IPS-18c (cell line): ENCODE measurements around the gene ARHGAP20.
"Not testable (repeated sequence)": the region's sequence is repeated elsewhere in the genome, so short reads cannot be mapped to it uniquely, and the experiment has no call there.

Experiments
- H3K4me3 ChIP-seq: 2 replicates; pipeline ENCODE4 v1.7.0; 2013; ENCODE audit warnings: low read depth, mild to moderate bottlenecking, low read length, moderate library complexity; ENCODE audit not compliant: insufficient read depth
- H3K9me3 ChIP-seq: one replicate; pipeline ENCODE4 v1.6.1; 2013; ENCODE audit warnings: mild to moderate bottlenecking, low read length, moderate library complexity; ENCODE audit not compliant: control insufficient read depth, insufficient read depth

ARHGAP20 gene

DNA sequence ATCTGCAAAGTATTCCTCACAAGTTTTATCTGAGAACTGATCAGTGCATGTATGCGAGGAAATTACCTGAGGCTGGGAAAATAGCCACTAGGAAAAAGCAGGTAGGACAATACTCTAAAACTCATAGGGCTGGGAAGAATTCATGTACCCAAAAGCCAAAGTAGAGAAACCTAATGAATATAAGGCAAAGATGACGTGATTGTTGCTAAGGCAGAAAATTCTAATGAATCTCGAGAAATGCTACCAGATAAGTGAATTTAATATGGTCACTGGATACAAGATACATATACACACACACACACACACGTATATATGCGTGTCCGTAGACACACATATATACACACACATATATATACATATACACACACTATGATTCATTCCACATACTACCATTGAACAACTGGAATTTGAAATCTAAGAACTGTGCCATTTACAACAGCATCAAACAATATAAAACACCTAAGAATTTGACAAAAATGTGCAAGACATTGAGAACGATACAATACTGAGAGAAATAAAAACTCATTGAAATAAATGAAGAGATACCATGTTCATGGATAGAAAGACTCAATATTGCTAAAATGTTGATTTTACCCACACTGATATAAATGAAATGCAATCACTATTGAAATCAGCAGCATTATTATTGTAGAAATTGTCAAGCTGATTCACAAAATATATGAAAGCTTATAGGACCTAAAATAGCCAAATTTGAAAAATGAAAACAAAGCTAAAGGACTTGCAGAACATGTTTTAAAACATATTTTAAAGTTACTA lies 46.4 kb downstream of the ARHGAP20 start:
- H3K4me3 ChIP-seq = no peak overlapping the region

DNA sequence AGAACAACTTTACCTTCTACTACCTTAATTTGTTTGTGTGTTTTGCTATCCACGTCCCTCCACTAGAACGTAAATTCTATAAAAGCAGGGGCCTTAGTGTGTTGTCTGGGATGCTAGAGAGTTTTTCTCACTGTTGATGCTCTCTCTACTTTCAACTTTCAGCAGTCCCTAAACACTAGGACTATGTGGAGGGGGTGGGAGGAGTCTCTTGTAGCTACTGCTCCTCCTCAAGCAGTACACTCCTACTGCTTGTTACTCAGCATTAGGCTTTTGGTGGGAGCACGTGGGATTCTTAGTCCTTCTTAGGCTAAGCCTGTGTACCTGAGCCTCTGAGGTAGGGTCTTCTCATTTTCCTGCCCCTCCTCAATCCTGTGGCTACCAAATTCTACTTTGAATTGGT lies 56.3 kb downstream of the ARHGAP20 start:
- Histone ChIP-seq H3K9me3 (no peaks in the 10 kb centered on the region), H3K4me3 (no peak overlapping the region)

More for the DNA sequence above, 46.4 kb downstream of the ARHGAP20 start:
- H3K9me3 ChIP-seq = no peaks in the 10 kb centered on the region

DNA sequence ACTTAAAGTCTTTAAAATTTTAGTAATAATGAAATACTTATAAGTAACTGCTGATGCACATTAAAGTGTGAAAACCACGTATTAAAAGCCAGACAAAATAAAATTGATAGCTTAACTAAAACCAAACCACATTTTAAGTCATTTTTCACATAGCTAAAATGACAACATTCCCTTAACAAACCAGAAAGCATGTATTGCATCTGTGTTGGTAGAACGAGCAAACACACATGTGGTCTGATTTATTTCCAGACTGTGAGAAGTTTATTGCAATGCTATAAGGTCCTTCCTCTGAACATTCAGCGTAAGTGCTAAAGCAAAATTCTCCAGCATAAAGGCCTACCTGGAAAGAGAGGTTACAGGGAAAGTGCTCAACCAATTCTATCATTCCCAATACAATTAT lies 57.8 kb downstream of the ARHGAP20 start:
- no peaks in the 10 kb centered on the region for H3K9me3 ChIP-seq
- no peak overlapping the region for H3K4me3 ChIP-seq

DNA sequence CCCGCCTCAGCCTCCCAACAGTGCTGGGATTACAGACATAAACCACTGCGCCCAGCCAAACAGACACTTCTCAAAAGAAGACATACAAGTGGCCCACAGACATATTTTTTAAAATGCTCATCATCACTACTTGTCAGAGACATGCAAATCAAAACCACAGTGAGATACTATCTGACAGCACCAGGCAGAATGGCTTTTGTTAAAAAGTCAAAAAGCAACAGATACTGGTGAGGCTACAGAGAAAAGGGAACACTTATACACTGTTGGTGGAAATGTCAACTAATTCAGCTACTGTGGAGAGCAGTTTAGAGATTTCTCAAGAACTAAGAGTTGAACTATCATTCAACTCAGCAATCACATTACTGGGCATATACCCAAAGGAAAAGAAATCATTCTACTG lies 67.0 kb downstream of the ARHGAP20 start:
- H3K4me3 ChIP-seq = no peak overlapping the region
- H3K9me3 ChIP-seq = no peaks in the 10 kb centered on the region

DNA sequence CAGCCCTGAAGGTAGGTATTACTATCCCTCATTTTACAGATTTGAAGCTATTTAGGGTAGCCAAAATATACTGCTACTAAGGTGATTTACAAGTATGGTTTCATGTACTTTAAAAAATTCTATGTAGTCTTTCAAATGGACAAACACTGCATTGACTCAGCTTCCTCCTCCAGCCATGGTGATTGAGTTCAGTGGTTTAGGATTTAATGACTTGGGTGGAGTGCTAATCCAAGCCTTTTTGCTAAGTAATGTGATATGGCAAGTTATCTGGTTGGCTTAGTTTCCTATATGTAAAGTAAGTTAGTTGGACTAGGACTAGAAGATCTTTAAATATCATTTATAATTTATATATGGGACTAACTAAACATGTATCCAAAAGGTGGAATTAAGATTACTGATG lies 77.9 kb downstream of the ARHGAP20 start:
- Histone ChIP-seq H3K9me3 (no peaks in the 10 kb centered on the region), H3K4me3 (no peak overlapping the region)

DNA sequence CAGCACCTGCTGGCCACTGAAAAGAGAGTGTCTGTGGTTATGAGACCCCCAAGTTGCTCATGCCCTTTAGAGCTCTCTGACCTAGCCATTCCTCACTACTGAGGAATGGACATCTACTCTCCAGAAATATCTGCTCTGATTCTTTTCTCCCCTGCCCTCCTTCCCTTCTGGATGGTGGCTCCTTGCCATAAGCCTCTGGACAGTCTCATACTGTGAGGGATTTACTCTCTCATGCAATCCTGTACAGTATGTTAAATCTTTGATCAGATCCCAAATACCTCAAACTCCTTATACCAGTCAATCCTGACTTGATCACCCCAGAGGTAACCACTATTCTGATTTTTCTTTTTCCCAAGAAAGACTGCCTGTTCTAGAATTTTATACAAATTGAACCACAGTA lies 80.7 kb downstream of the ARHGAP20 start:
- H3K4me3 ChIP-seq = no peak overlapping the region

DNA sequence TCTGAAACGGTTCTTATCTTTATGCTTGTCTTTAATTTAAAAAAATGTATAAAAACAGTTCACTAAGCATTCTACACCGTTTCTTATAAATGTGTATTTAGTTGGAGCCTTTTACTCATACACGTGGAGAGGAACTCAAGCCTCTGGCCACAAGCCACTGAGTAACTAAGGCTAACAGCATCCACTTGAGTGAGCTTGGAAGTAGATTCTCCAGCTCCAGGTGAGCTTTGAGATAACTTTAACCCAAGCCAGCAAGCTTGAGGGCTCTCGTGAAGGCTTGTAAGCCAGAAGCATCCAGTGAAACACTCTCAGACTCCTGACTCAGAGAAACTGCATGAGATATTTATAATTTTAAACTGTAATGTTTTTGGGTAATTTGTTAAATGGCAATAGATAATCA lies 82.6 kb downstream of the ARHGAP20 start:
- H3K4me3 ChIP-seq = no peak overlapping the region
- no peaks in the 10 kb centered on the region for H3K9me3 ChIP-seq

More for the DNA sequence above, 80.7 kb downstream of the ARHGAP20 start:
- H3K9me3 ChIP-seq = no peaks in the 10 kb centered on the region

DNA sequence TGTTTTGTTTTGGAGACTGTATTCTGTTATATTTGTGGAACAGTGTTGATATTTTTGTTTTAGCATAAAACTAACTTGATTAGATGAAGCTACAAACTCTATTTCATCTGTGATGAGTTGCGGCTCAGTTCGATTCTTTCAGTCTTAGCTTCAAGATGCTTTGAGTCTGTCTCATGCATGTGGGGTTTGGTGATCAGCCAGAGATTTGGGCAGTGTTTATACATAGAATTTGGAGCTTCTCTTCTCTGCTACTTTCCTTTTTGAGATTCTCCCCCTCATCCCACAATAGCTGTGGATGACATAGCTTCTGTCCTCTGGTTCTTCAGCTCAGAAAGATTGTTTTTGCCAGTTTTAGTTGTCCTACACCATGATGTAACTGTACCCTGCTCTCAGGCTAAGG lies 90.4 kb downstream of the ARHGAP20 start:
- Histone ChIP-seq H3K9me3 (no peaks in the 10 kb centered on the region), H3K4me3 (no peak overlapping the region)

DNA sequence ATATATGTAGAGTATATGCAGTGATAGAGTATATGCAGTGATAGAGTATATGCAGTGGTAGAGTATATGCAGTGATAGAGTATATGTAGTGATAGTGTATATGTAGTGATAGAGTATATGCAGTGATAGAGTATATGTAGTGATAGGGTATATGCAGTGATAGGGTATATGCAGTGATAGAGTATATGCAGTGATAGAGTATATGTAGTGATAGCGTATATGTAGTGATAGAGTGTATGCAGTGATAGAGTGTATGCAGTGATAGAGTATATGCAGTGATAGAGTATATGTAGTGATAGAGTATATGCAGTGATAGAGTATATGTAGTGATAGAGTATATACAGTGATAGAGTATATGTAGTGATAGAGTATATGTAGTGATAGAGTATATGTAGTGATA lies 92.9 kb downstream of the ARHGAP20 start:
- not testable (repeated sequence) for H3K4me3 ChIP-seq, H3K9me3 ChIP-seq

DNA sequence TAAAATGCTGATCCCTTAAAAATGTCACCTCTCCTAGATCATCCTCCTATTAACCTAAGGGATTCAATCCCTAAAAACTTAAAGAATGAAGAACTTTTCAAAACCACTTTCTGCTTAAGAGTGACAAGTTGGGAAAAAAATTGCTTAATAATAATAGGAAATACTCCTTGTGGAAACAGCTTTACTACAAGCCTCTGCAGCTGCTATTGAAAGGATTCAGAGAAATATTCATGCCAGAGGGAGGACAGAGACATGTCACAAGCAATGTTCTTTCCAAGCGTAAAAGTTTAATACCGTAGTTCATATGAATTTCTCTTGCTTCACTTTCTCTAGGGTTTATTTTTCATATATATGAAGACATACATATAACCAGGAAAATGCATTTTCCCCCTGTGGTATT lies 98.2 kb downstream of the ARHGAP20 start:
- no peaks in the 10 kb centered on the region for H3K9me3 ChIP-seq
- no peak overlapping the region for H3K4me3 ChIP-seq

DNA sequence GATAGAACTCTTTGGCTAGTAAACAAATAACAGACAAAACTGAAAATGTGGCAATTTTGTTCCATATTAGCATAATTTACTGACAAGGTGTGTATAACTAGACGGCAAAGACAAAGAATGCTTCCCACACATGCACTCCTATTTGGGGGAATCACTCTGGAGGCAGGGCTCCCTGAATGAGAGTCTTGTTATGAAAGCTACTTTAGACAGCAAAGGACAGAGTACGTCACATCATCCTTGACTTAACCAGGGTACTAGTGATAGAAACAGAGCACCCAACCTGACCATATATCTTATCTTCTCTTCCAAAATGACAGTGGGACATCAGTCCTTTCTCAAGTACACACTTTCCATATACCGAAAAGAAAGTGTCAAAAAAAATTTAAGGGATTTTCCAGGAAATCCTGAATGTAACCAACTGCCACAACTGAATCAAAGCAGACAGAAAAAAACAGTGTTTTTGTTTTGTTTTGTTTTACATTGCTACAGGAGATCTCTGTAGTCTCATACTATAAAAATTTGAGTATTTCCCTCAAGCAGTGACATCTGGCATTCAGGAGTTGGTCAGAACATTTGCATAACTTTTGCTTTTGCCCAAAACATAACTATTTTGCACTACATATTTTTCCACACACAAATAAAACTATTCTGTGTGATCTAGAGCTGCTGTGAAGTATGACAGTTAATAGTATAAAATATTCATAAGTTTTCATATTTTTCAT lies 98.9 kb downstream of the ARHGAP20 start:
- Histone ChIP-seq H3K4me3 (no peak overlapping the region), H3K9me3 (no peaks in the 10 kb centered on the region)

DNA sequence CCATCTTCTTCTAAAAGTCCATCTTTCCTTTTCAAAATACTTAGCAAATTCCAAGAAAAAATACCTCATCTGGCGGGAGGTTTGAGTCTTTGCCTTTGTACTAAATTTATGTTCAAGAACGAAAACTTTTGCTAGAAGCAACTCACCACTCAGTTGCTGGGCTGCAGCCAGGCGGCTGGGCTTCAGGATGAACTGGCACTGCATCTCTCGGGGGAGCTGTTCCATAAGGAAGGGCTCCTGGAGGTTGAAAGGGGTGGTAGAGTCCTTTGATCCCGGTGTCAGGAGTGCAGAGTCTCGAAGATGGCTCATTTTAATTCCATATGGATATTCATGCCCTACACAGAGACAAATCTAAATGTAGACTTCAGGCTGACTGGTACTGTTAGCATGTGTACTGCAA lies 105.8 kb downstream of the ARHGAP20 start:
- Histone ChIP-seq H3K4me3 (no peak overlapping the region), H3K9me3 (no peaks in the 10 kb centered on the region)

DNA sequence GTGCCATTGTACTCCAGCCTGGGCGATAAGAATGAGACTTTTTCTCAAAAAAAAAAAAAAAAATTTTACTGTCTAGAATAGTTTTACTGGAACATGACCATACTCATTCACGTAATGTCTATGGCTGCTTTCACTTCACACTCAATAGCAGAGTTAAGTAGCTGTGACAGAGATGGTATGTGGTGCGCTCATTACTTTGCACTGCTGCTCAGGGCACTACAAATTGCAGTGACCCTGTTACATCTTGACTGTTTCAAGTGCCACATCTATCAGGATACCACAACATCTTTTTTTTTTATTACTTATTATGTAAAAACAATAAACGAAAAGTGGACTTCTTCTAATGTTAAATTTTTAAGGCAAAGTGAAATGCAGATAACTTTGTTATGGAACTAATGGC lies 110.3 kb downstream of the ARHGAP20 start:
- H3K4me3 ChIP-seq = no peak overlapping the region
- peaks cover 2% of the 10 kb centered on the region for H3K9me3 ChIP-seq

DNA sequence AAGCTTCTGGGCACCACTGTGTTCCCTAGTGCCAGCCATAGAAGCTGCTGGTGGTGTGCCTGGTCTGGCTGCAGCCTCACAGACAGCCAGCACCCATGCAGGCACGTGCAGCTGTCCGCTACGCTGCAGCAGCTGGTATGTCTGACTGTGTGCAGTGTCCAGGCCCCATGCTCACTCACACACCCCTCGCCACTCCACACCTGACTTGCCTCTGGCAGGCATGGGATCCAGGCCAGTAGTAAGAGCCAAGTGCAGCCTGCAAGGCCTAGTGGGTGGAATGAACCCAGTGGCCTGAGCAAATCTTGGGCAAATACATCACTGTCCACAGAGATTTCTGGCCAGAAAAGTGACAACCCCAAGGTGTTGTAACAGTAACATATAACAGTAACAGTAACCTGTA lies 111.9 kb downstream of the ARHGAP20 start:
- peaks cover 2% of the 10 kb centered on the region for H3K9me3 ChIP-seq
- no peak overlapping the region for H3K4me3 ChIP-seq

DNA sequence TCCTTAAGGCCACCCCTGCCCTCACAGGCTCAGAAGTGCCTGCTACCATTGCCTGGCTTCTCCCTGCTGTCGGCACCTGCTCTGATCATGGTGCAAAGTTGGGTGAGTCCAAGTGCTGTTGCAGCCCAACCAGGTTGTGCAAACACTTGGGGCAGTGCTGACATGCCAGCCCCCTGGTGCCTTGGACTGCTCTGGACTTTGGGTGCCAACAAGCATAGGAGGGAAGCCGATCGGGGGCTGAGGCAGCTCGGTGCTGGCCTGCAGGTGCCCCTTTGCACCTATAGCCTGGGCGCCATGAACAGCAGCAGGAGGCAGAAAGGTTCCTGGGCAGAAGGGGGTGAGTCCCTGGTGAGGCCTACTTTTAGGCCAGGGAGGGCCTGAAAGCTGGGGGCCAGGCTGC lies 113.0 kb downstream of the ARHGAP20 start:
- Histone ChIP-seq H3K4me3 (no peak overlapping the region), H3K9me3 (peaks cover 2% of the 10 kb centered on the region)

DNA sequence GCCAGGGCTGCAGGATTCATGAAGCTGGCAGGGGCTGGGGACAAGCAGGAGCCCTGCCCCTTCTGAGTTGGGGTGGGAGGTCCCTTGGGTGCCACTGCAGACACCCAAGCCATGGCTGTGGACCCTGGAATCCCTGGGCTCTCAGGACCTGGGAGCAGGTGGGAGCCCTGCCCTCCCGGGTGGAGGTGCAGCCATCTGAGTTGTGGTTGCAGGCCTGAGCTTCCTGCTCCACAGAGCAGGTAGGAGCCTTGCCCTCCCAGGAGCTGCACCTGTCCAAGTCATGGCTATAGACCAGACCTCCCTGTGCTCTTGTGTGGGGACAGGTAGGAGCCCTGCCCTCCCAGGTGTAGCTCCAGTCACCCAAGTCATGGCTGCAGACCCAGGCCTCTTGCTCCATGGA lies 113.5 kb downstream of the ARHGAP20 start:
- Histone ChIP-seq H3K9me3 (peaks cover 2% of the 10 kb centered on the region), H3K4me3 (no peak overlapping the region)

DNA sequence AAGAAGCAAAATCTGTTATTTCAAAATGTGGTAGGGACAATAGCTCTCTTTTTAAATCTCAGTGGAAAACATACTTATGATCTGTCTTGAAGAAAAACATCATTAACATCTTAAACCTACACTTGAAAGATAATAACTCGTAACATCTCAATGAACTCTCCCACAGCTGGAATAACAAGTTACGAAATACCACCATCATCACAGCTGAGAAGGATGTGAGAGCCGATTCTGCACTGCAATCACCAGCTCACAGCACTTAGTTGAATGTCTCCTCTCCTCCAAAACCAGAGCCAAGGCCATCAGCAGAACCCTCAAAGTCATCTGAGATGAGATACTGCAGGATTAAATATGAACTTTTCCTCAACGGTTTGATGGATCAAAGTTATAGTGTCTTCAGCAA lies 124.3 kb downstream of the ARHGAP20 start:
- Histone ChIP-seq H3K4me3 (no peak overlapping the region), H3K9me3 (no peaks in the 10 kb centered on the region)

DNA sequence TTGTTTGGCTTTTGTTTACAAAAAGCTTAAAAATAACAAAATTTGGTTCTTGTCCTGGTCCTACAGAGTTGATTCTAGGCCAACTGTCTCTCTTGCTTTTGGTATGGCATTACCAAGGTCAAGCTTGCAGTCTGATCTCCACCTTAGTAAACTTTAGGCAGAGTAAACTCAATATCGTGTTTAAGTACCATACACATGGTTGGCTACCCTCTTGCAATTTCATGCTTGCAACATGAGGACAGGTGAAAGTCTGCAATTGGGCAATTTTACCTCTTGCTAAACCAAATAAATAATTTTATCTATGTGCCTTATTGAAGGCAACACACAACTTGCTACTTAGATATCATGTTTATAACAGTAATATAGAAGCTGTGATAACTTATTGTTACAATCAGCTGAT lies 125.1 kb downstream of the ARHGAP20 start:
- Histone ChIP-seq H3K4me3 (no peak overlapping the region), H3K9me3 (no peaks in the 10 kb centered on the region)
